ENCODE results near the gene SLC13A3.

Gene SLC13A3

GRCh38 chr20:46609043-46609442 is 42.2 kb downstream of the SLC13A3 start:
- no peak overlapping the region for H3K27ac ChIP-seq
- TF ChIP-seq ZFX (IDR thresholded peaks at IDR 0.05): no peak
- TF ChIP-seq, protein P1, sequence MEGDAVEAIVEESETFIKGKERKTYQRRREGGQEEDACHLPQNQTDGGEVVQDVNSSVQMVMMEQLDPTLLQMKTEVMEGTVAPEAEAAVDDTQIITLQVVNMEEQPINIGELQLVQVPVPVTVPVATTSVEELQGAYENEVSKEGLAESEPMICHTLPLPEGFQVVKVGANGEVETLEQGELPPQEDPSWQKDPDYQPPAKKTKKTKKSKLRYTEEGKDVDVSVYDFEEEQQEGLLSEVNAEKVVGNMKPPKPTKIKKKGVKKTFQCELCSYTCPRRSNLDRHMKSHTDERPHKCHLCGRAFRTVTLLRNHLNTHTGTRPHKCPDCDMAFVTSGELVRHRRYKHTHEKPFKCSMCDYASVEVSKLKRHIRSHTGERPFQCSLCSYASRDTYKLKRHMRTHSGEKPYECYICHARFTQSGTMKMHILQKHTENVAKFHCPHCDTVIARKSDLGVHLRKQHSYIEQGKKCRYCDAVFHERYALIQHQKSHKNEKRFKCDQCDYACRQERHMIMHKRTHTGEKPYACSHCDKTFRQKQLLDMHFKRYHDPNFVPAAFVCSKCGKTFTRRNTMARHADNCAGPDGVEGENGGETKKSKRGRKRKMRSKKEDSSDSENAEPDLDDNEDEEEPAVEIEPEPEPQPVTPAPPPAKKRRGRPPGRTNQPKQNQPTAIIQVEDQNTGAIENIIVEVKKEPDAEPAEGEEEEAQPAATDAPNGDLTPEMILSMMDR (conservative IDR thresholded peaks at IDR 0.05): no peak

DNA sequence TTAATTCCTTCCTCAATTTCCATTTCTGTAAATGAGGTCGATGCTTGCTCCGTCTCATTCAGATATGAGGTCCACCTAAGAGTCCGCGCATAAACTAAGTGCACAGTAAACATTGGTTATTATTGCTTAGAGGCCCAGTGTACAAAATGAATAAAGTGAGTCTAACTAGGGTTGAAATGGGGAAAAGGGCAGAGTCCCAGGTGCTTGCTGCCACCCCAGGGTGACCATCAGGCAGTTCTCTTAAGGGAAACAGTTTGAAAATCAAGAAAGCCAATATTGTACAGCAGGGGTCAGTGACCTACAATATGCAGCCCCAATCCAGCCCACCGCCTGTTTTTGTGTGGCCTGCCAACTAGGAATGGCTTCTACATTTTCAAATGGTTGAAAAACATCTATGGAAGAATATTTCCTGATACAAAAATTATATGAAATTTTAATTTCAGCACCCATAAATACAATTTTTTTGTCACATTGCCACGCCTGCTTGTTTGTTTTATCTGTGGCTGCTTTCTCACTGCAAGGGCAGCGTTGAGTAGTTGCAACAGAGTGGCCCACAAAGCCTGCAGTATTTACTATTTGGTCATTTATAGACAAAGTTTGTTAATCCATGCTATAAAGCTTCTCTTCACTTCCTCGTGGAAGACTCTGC is 43.3 kb downstream of the SLC13A3 start:
- TF ChIP-seq, protein P1 (conservative IDR thresholded peaks at IDR 0.05): no peak
- no peak for TF ChIP-seq ZFX (IDR thresholded peaks at IDR 0.05)
- H3K27ac ChIP-seq: no peak overlapping the region

DNA sequence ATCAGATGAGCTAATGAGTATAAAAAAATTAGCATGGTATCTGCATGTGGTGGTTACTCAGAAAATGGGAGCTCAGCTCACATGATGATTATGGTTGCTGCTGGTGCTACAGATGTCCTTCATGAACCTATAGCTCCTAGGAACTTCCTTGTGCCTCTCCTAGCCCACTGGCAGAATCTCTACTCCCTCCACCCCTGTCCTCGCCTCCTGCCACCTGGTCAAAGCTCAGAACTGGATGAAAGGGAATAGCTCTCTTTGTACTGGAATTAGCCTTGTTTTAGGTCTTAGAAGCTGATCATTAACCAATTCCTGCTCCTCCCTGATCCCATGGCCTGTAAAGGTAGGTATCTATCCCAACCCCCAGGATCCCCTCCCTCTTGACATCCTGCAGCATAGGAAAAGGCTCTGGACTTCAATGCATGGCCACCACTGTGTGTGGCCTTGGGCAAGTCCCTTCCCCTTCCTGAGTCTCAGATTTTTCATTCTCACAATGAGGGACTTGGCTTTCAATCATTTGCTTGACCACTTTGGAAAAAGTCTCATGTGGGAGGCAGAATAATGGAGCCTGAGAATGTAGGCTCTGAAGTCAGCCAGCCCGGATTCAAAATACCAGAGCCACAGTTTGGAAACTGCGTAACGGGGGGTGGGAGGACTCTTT is 43.9 kb downstream of the SLC13A3 start:
- H3K27ac ChIP-seq: no peak overlapping the region
- TF ChIP-seq, protein P1 (conservative IDR thresholded peaks at IDR 0.05): no peak
- no peak for TF ChIP-seq ZFX (IDR thresholded peaks at IDR 0.05)

DNA sequence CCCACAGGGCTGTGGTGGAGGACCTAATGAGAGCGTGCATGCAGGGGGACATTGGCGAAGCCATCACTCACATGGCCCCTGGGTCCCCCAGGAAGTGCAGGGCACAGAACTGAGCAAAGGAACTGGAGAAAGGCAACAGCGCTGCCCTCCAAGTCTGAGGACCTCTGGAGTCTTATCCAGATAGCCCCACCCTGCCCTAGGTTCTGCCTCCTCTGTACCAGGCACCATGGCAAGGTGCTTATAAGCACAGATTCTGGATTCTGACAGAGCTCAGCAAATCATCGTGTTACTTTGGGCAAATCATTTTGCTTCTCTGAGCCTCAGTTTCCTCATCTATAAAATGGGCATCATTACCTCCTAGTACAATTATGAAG is 44.5 kb downstream of the SLC13A3 start:
- TF ChIP-seq ZFX (IDR thresholded peaks at IDR 0.05): no peak
- TF ChIP-seq, protein P1 (conservative IDR thresholded peaks at IDR 0.05): no peak
- no peak overlapping the region for H3K27ac ChIP-seq

GRCh38 chr20:46605978-46606816 is 45.1 kb downstream of the SLC13A3 start:
- H3K27ac ChIP-seq: no peak overlapping the region
- TF ChIP-seq, protein P1 (conservative IDR thresholded peaks at IDR 0.05): no peak

- no peak overlapping the region for H3K27ac ChIP-seq
- TF ChIP-seq, protein P1 (conservative IDR thresholded peaks at IDR 0.05): no peak
- TF ChIP-seq ZFX (IDR thresholded peaks at IDR 0.05): no peak
Measured at GRCh38 chr20:46605181-46605580, 46.1 kb downstream of the SLC13A3 start.

Measured in C4-2B (cell line).